Keratinocyte (primary cell): Measurements from ENCODE around the gene PTPN23.

ENCODE experiments used
- CTCF ChIP-seq, 3 experiments: IDR thresholded peaks in 1 of 3; conservative IDR thresholded peaks in 1 of 3; optimal IDR thresholded peaks in 1 of 3; 2 replicates in 2 of 3; 3 replicates in 1 of 3; pipeline versions ENCODE3 to v1.5.1; 2011; ENCODE audit warnings: low read length in 3 of 3, mild to moderate bottlenecking in 3 of 3, moderate library complexity in 2 of 3, control low read depth in 1 of 3, inconsistent platforms in 1 of 3; ENCODE audit not compliant: insufficient read depth in 2 of 3; ENCODE audit errors: extremely low read depth in 1 of 3
- EZH2 ChIP-seq: IDR thresholded peaks from one replicate; pipeline ENCODE4 v1.6.1; 2012; ENCODE audit warnings: inconsistent platforms, mild to moderate bottlenecking, low read length, moderate library complexity

- TF ChIP-seq CTCF (optimal IDR thresholded peaks at IDR 0.05 in 1 of 3, IDR thresholded peaks at IDR 0.05 in 1 of 3, conservative IDR thresholded peaks at IDR 0.05 in 1 of 3; ENCODE audit: extremely low read depth in 1 of 3, insufficient read depth in 2 of 3, low read length in 3 of 3) = no peak
- no peak for TF ChIP-seq EZH2
Observed at GRCh38 chr3:47409284-47409683, 28.5 kb downstream of the PTPN23 start.
